Measurements from ENCODE around the gene NRCAM.
A peak's percentile ranks its signal among the peaks of the same experiment; 100 is the strongest.

Gene NRCAM

DNA sequence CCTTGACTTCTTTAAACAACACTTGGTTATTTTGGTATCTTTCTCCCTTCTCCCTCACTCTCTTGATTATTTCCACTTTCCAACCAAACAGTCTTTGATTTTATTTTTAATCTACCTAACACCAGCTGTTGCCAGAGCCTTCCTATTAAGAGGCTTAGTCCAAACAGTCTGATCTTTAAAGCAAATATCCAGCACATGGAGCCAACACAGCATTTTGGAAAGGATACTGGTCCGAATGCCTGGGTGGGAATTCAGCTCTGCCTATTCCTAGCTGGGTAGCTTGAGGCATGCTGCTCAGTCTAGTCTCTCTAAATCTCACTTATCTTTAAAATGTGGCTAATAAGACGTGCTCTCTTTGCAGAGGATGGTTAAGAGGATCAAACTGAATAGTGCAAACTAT is 129.3 kb downstream of the NRCAM start:
- no peak for DNase-seq (ENCODE audit: low spot score in 2 of 2)
- in situ Hi-C loops (cut with MboI; ENCODE audit: low sequenced_read_pairs) = no loop called here
- H3K4me3 ChIP-seq = no peak overlapping the region
- H3K4me1 ChIP-seq = peaks cover 24% of the 10 kb centered on the region
- no peaks in the 10 kb centered on the region for H3K36me3 ChIP-seq (replicated peaks)
- peaks cover 8% of the 10 kb centered on the region; the same call in 1 of the 2 replicates for H3K27me3 ChIP-seq (ENCODE audit: low read depth)
- no peaks in the 10 kb centered on the region for H3K9me3 ChIP-seq

DNA sequence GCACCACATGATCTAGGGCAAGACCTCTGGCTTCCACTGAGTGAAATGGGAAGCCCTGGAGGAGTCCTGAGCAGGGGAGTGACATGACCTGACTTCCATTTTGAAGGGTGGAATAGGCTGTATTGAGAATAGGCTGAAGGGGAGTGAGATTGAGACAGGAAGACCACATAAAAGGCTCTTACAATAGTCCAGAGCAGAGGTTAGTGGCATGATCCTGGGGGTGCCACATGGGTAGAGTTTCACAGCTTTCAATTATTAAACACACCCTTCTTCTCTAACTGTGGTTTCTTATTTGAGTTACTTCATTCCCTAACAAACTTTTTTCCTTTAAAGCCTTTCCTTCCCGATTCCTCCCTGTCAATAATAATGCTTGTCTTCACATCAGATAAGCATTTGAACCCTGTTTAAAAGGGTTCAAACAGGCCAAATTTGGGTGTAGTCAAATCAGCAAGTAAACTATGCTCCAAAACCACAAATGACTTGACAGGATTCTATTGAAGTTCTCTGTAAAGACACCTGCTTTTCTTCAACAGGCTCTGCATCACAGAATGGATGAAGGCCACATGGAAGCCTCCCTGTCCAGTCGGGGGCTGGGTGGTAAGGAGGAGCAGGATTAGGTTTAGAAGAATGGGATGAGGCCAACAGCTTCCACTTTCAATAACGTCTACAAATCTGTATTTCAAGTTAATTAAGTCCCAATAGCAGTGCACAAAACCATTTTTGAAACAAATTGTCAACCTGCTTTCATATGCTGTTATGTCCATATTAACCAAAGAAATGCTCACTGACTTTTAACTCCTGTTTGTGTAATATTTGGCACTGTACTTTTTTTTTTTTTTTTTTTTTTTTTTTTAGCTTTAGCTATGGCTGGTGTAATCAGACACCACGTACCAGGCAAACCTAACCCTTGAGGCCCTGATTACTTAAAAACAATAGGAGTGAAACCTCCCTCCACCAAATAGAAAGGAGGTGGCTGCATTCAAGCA is 131.9 kb downstream of the NRCAM start:
- DNase-seq (ENCODE audit: low spot score in 2 of 2) = no peak
- Histone ChIP-seq H3K9me3 (no peaks in the 10 kb centered on the region), H3K4me3 (no peak overlapping the region), H3K27me3 (ENCODE audit: low read depth) (peaks cover 7% of the 10 kb centered on the region; the same call in 1 of the 2 replicates), H3K4me1 (peaks cover 18% of the 10 kb centered on the region), H3K36me3 (replicated peaks) (no peaks in the 10 kb centered on the region)
- in situ Hi-C loops (cut with MboI; ENCODE audit: low sequenced_read_pairs) = no loop called here

DNA sequence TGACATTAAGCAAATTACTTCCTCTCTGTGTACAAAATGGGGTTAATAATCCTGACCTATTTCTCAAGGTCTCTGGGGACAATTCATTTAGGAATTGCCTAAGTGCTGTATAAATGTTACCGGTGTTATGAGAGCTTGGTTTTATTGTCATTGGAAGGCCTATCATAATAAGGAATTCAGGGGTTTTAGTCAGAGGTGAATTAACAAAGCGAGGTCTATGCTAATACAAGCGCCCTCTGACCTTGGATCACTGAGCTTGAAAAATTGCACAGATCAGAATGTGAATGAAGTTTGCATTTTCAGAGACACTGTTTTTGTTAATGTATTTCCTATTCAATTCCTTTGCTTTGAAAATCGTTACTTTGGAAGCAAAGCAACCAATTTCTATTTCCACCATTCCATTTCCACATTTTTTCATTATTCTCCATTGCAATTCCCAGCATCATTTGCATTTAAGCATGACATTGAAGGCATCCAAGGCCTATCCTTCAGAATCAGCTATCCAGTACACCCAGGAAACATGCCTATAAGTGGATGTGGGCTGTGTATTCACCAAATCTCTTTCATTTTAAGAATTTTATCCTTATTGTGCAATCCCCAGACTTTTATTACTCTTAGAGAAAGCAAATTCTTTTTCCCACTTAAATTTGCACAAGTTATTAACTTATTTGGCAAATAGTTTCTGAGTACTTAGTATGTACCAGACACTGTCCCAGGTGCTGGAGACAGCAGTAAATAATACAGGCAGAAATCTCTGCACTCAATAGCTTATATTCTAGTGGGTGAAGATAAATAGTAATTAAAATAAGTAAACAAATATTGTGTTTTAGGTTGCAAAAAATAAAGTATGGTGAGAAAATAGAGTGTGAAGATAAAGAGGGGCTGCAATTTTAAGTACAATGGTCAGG is 133.1 kb downstream of the NRCAM start:
- Histone ChIP-seq H3K4me3 (no peak overlapping the region), H3K9me3 (no peaks in the 10 kb centered on the region), H3K27me3 (ENCODE audit: low read depth) (peaks cover 10% of the 10 kb centered on the region; the same call in 1 of the 2 replicates), H3K36me3 (replicated peaks) (no peaks in the 10 kb centered on the region), H3K4me1 (peaks cover 7% of the 10 kb centered on the region)
- peak; percentile 27 to 80 for DNase-seq (ENCODE audit: low spot score in 2 of 2)
- in situ Hi-C loops (cut with MboI; ENCODE audit: low sequenced_read_pairs) = no loop called here

DNA sequence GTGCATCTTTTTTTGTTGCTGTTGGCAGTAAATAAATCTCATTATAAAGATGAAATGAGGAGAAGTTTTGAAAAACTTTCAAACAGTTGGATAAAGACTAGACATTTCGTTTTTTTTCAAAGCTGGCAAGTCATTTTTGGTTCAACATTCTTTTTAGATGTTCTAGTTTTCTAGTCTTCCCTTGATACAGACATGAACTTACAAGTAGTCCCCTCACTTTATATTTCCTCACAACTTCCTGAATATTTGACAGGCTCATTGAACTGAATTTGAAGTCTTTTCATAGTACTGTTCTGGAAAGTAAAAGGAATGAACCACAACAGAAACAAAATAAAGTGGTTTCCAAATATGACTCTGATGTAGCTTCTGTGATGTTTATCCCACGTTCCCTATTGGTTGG is 134.2 kb downstream of the NRCAM start:
- in situ Hi-C loops (cut with MboI; ENCODE audit: low sequenced_read_pairs) = no loop called here
- DNase-seq (ENCODE audit: low spot score in 2 of 2) = no peak
- H3K36me3 ChIP-seq (replicated peaks) = no peaks in the 10 kb centered on the region
- no peaks in the 10 kb centered on the region for H3K9me3 ChIP-seq
- H3K27me3 ChIP-seq (ENCODE audit: low read depth) = peaks cover 7% of the 10 kb centered on the region; the same call in 1 of the 2 replicates
- H3K4me3 ChIP-seq = no peak overlapping the region
- H3K4me1 ChIP-seq = peaks cover 6% of the 10 kb centered on the region

GRCh38 chr7:108321359-108321758 is 134.9 kb downstream of the NRCAM start:
- Histone ChIP-seq H3K36me3 (replicated peaks) (no peaks in the 10 kb centered on the region), H3K27me3 (ENCODE audit: low read depth) (peaks cover 7% of the 10 kb centered on the region; the same call in 1 of the 2 replicates), H3K9me3 (no peaks in the 10 kb centered on the region), H3K4me1 (peaks cover 6% of the 10 kb centered on the region), H3K4me3 (no peak overlapping the region)
- DNase-seq (ENCODE audit: low spot score in 2 of 2) = no peak
- in situ Hi-C loops (cut with MboI; ENCODE audit: low sequenced_read_pairs) = no loop called here

GRCh38 chr7:108316708-108317107 is 139.5 kb downstream of the NRCAM start:
- Histone ChIP-seq H3K4me1 (peaks cover 4% of the 10 kb centered on the region), H3K9me3 (no peaks in the 10 kb centered on the region), H3K27me3 (ENCODE audit: low read depth) (peaks cover 7% of the 10 kb centered on the region; the same call in 1 of the 2 replicates), H3K4me3 (no peak overlapping the region), H3K36me3 (replicated peaks) (no peaks in the 10 kb centered on the region)
- in situ Hi-C loops (cut with MboI; ENCODE audit: low sequenced_read_pairs) = no loop called here
- no peak for DNase-seq (ENCODE audit: low spot score in 2 of 2)

GRCh38 chr7:108314551-108314950 is 141.7 kb downstream of the NRCAM start:
- Histone ChIP-seq H3K36me3 (replicated peaks) (no peaks in the 10 kb centered on the region), H3K4me1 (peaks cover 9% of the 10 kb centered on the region), H3K9me3 (no peaks in the 10 kb centered on the region), H3K4me3 (no peak overlapping the region), H3K27me3 (ENCODE audit: low read depth) (peaks cover 5% of the 10 kb centered on the region; the same call in 1 of the 2 replicates)
- DNase-seq (ENCODE audit: low spot score in 2 of 2) = no peak
- in situ Hi-C loops (cut with MboI; ENCODE audit: low sequenced_read_pairs) = no loop called here

- Histone ChIP-seq H3K36me3 (replicated peaks) (no peaks in the 10 kb centered on the region), H3K9me3 (no peaks in the 10 kb centered on the region), H3K27me3 (ENCODE audit: low read depth) (peaks cover under 1% of the 10 kb centered on the region; the same call in 1 of the 2 replicates), H3K4me3 (no peak overlapping the region), H3K4me1 (peaks cover 11% of the 10 kb centered on the region)
- in situ Hi-C loops (cut with MboI; ENCODE audit: low sequenced_read_pairs) = no loop called here
- no peak for DNase-seq (ENCODE audit: low spot score in 2 of 2)
Observed at GRCh38 chr7:108314049-108314448, 142.2 kb downstream of the NRCAM start.

- no peak for DNase-seq (ENCODE audit: low spot score in 2 of 2)
- H3K4me3 ChIP-seq = no peak overlapping the region
- no peaks in the 10 kb centered on the region for H3K9me3 ChIP-seq
- H3K4me1 ChIP-seq = peaks cover 13% of the 10 kb centered on the region
- in situ Hi-C loops (cut with MboI; ENCODE audit: low sequenced_read_pairs) = no loop called here
- no peaks in the 10 kb centered on the region for H3K36me3 ChIP-seq (replicated peaks)
- no peaks in the 10 kb centered on the region for H3K27me3 ChIP-seq (ENCODE audit: low read depth)
Observed at GRCh38 chr7:108313086-108313485, 143.2 kb downstream of the NRCAM start.

DNA sequence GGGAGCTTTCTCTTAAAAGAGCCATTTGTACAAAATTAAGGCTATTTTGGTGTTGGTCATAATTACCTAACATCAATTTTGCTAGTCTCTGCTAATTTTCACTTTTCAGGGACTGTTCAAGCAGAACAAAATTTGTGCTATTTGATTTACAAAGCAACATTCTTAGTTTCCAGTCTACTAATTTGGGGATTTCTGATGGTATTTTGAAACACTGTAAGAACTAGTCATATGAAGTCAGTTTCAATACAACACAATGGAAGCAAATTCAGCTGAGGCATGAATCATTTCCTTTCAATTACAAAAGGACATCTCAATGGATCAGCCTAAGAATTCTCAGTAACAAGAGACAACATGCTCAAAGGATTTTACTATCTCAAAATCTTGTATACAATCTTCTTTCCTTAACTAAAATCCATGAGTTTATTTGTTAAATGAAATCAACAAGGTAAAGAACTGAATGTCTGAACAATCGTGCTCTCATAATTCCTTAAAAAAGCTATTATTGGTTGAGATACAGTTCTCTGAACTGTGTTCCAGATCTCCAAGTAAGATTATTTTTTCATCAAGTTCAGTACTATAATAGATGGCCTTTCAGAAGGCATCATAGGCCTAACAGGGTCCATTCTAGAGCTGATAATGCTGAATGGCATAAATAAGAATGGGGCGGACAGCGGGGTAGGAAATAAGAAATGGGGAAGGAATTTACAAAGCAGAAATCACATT is 144.6 kb downstream of the NRCAM start:
- H3K36me3 ChIP-seq (replicated peaks) = no peaks in the 10 kb centered on the region
- H3K27me3 ChIP-seq (ENCODE audit: low read depth) = no peaks in the 10 kb centered on the region
- DNase-seq (ENCODE audit: low spot score in 2 of 2) = peak in 1 of 2 experiments; percentile 48
- H3K4me3 ChIP-seq = no peak overlapping the region
- in situ Hi-C loops (cut with MboI; ENCODE audit: low sequenced_read_pairs) = no loop called here
- peaks cover 13% of the 10 kb centered on the region for H3K4me1 ChIP-seq
- no peaks in the 10 kb centered on the region for H3K9me3 ChIP-seq

- DNase-seq (ENCODE audit: low spot score in 2 of 2) = no peak
- in situ Hi-C loops (cut with MboI; ENCODE audit: low sequenced_read_pairs) = no loop called here
- H3K4me3 ChIP-seq = no peak overlapping the region
- H3K36me3 ChIP-seq (replicated peaks) = no peaks in the 10 kb centered on the region
- no peaks in the 10 kb centered on the region for H3K9me3 ChIP-seq
- peaks cover 13% of the 10 kb centered on the region for H3K4me1 ChIP-seq
- no peaks in the 10 kb centered on the region for H3K27me3 ChIP-seq (ENCODE audit: low read depth)
Observed at GRCh38 chr7:108310351-108310750, 145.9 kb downstream of the NRCAM start.

GRCh38 chr7:108308903-108309302 is 147.3 kb downstream of the NRCAM start:
- Histone ChIP-seq H3K4me1 (peaks cover 13% of the 10 kb centered on the region), H3K27me3 (ENCODE audit: low read depth) (no peaks in the 10 kb centered on the region), H3K36me3 (replicated peaks) (no peaks in the 10 kb centered on the region), H3K9me3 (no peaks in the 10 kb centered on the region), H3K4me3 (no peak overlapping the region)
- in situ Hi-C loops (cut with MboI; ENCODE audit: low sequenced_read_pairs) = no loop called here
- DNase-seq (ENCODE audit: low spot score in 2 of 2) = no peak

GRCh38 chr7:108308276-108308675 is 148.0 kb downstream of the NRCAM start:
- Histone ChIP-seq H3K27me3 (ENCODE audit: low read depth) (no peaks in the 10 kb centered on the region), H3K9me3 (no peaks in the 10 kb centered on the region), H3K4me3 (no peak overlapping the region), H3K4me1 (peaks cover 13% of the 10 kb centered on the region), H3K36me3 (replicated peaks) (no peaks in the 10 kb centered on the region)
- in situ Hi-C loops (cut with MboI; ENCODE audit: low sequenced_read_pairs) = no loop called here
- DNase-seq (ENCODE audit: low spot score in 2 of 2) = no peak

All from HAP-1 (cell line).